ENCODE data around the gene PKLR. TPM values are rescaled to one million over a fixed set of nuclear protein-coding genes. Genes with fewer than 3 reads are reported as not detected.
A peak's percentile ranks its signal among the peaks of the same experiment; 100 is the strongest.

PKLR gene
- total RNA-seq, 1 experiment from 2014 or later, result not detected

GRCh38 chr1:155320252-155320651 is 19.0 kb upstream of the PKLR start:
- Histone ChIP-seq H3K4me3 (ENCODE audit: low read depth, low read length) (no peak overlapping the region), H3K9me3 (no peaks in the 10 kb centered on the region), H3K4me1 (peaks cover 20% of the 10 kb centered on the region), H3K27me3 (replicated peaks; ENCODE audit: control insufficient read depth, insufficient read depth, low read length) (no peaks in the 10 kb centered on the region), H3K36me3 (ENCODE audit: control insufficient read depth, insufficient read depth, low read length) (peaks cover 2% of the 10 kb centered on the region; the same call in 1 of the 2 replicates)
- no peak for DNase-seq
- H3K27me3 Mint-ChIP-seq (ENCODE audit: insufficient read depth, unreplicated experiment), result no peaks in the 10 kb centered on the region
- intact Hi-C loops (cut with micrococcal nuclease; ENCODE audit: unreplicated experiment), result loop anchor here (10.0 kb wide), 1 partner anchor 275 kb away; no protein-coding TSS in a partner anchor
- no peaks in the 10 kb centered on the region for H3K9me3 Mint-ChIP-seq (ENCODE audit: unreplicated experiment)
- peaks cover 72% of the 10 kb centered on the region for H3K36me3 Mint-ChIP-seq (ENCODE audit: insufficient read depth, unreplicated experiment)
- peak overlapping the region; percentile 54 for H3K4me3 Mint-ChIP-seq (ENCODE audit: unreplicated experiment)
- H3K27ac Mint-ChIP-seq (ENCODE audit: unreplicated experiment), result peak overlapping the region; percentile 9
- TF ChIP-seq CTCF (IDR thresholded peaks at IDR 0.05; ENCODE audit: insufficient read depth in 1 of 2, low read depth in 1 of 2, low read length in 1 of 2, severe bottlenecking in 1 of 2, unreplicated experiment in 1 of 2), result no peak
- CTCF ChIA-PET, result no interaction called here
- POLR2A ChIA-PET, result no interaction called here
- TSS peak; percentile 1 for BruUV-seq (replicated peaks)
- H3K4me1 Mint-ChIP-seq (ENCODE audit: low read depth, unreplicated experiment), result peaks cover 7% of the 10 kb centered on the region

GRCh38 chr1:155319536-155319935 is 18.3 kb upstream of the PKLR start:
- Histone ChIP-seq H3K4me3 (ENCODE audit: low read depth, low read length) (no peak overlapping the region), H3K4me1 (peaks cover 20% of the 10 kb centered on the region), H3K36me3 (ENCODE audit: control insufficient read depth, insufficient read depth, low read length) (peaks cover 4% of the 10 kb centered on the region), H3K27me3 (replicated peaks; ENCODE audit: control insufficient read depth, insufficient read depth, low read length) (no peaks in the 10 kb centered on the region), H3K9me3 (no peaks in the 10 kb centered on the region)
- H3K36me3 Mint-ChIP-seq (ENCODE audit: insufficient read depth, unreplicated experiment), result peaks cover 72% of the 10 kb centered on the region
- H3K4me1 Mint-ChIP-seq (ENCODE audit: low read depth, unreplicated experiment), result peaks cover 7% of the 10 kb centered on the region
- no peaks in the 10 kb centered on the region for H3K9me3 Mint-ChIP-seq (ENCODE audit: unreplicated experiment)
- POLR2A ChIA-PET, result no interaction called here
- intact Hi-C loops (cut with micrococcal nuclease; ENCODE audit: unreplicated experiment), result no loop called here
- H3K27me3 Mint-ChIP-seq (ENCODE audit: insufficient read depth, unreplicated experiment), result no peaks in the 10 kb centered on the region
- no TSS peak for BruUV-seq (replicated peaks)
- no peak overlapping the region for H3K4me3 Mint-ChIP-seq (ENCODE audit: unreplicated experiment)
- CTCF ChIA-PET, result no interaction called here
- TF ChIP-seq CTCF (IDR thresholded peaks at IDR 0.05; ENCODE audit: insufficient read depth in 1 of 2, low read depth in 1 of 2, low read length in 1 of 2, severe bottlenecking in 1 of 2, unreplicated experiment in 1 of 2), result no peak
- DNase-seq, result no peak
- H3K27ac Mint-ChIP-seq (ENCODE audit: unreplicated experiment), result peak overlapping the region; percentile 13

GRCh38 chr1:155318082-155318481 is 16.8 kb upstream of the PKLR start:
- H3K4me1 Mint-ChIP-seq (ENCODE audit: low read depth, unreplicated experiment), result peaks cover 7% of the 10 kb centered on the region
- Histone ChIP-seq H3K4me3 (ENCODE audit: low read depth, low read length) (no peak overlapping the region), H3K9me3 (no peaks in the 10 kb centered on the region), H3K4me1 (peaks cover 20% of the 10 kb centered on the region), H3K36me3 (ENCODE audit: control insufficient read depth, insufficient read depth, low read length) (peaks cover 5% of the 10 kb centered on the region), H3K27me3 (replicated peaks; ENCODE audit: control insufficient read depth, insufficient read depth, low read length) (no peaks in the 10 kb centered on the region)
- no peak for DNase-seq
- no peaks in the 10 kb centered on the region for H3K9me3 Mint-ChIP-seq (ENCODE audit: unreplicated experiment)
- H3K27ac Mint-ChIP-seq (ENCODE audit: unreplicated experiment), result no peak overlapping the region
- CTCF ChIA-PET, result no interaction called here
- no peaks in the 10 kb centered on the region for H3K27me3 Mint-ChIP-seq (ENCODE audit: insufficient read depth, unreplicated experiment)
- POLR2A ChIA-PET, result no interaction called here
- no peak overlapping the region for H3K4me3 Mint-ChIP-seq (ENCODE audit: unreplicated experiment)
- TF ChIP-seq CTCF (IDR thresholded peaks at IDR 0.05; ENCODE audit: insufficient read depth in 1 of 2, low read depth in 1 of 2, low read length in 1 of 2, severe bottlenecking in 1 of 2, unreplicated experiment in 1 of 2), result no peak
- no TSS peak for BruUV-seq (replicated peaks)
- H3K36me3 Mint-ChIP-seq (ENCODE audit: insufficient read depth, unreplicated experiment), result peaks cover 76% of the 10 kb centered on the region
- intact Hi-C loops (cut with micrococcal nuclease; ENCODE audit: unreplicated experiment), result no loop called here

All from Caco-2 (cell line).